ENCODE measurements around the gene ALK. TPM values are rescaled to one million over a fixed set of nuclear protein-coding genes. Genes with fewer than 3 reads are reported as not detected.

The ALK gene
- total RNA-seq, 1 donor from 2014 or later, result 0.27 TPM

- no peak for DNase-seq (ENCODE audit: low read depth)
Observed at GRCh38 chr2:29544917-29545316, 376.5 kb downstream of the ALK start.

- no peak for DNase-seq (ENCODE audit: low read depth)
Observed at GRCh38 chr2:29544031-29544430, 377.4 kb downstream of the ALK start.

- DNase-seq (ENCODE audit: low read depth), result no peak
Observed at GRCh38 chr2:29535188-29535587, 386.2 kb downstream of the ALK start.

- DNase-seq (ENCODE audit: low read depth), result peak; percentile 50
Observed at GRCh38 chr2:29532436-29532835, 388.9 kb downstream of the ALK start.

GRCh38 chr2:29531626-29532025 is 389.8 kb downstream of the ALK start:
- DNase-seq (ENCODE audit: low read depth), result no peak

GRCh38 chr2:29530281-29530680 is 391.1 kb downstream of the ALK start:
- peak; percentile 83 for DNase-seq (ENCODE audit: low read depth)

- DNase-seq (ENCODE audit: low read depth), result peak; percentile 98
Observed at GRCh38 chr2:29528891-29529520, 392.4 kb downstream of the ALK start.

- peak; percentile 48 for DNase-seq (ENCODE audit: low read depth)
Observed at GRCh38 chr2:29528371-29528770, 393.0 kb downstream of the ALK start.

- no peak for DNase-seq (ENCODE audit: low read depth)
Observed at GRCh38 chr2:29527947-29528346, 393.4 kb downstream of the ALK start.

GRCh38 chr2:29526587-29527586 is 394.5 kb downstream of the ALK start:
- peak; percentile 72 for DNase-seq (ENCODE audit: low read depth)

GRCh38 chr2:29525921-29526320 is 395.5 kb downstream of the ALK start:
- peak; percentile 41 for DNase-seq (ENCODE audit: low read depth)

GRCh38 chr2:29524652-29525051 is 396.7 kb downstream of the ALK start:
- DNase-seq (ENCODE audit: low read depth), result no peak

GRCh38 chr2:29522951-29523669 is 398.3 kb downstream of the ALK start:
- DNase-seq (ENCODE audit: low read depth), result no peak

- DNase-seq (ENCODE audit: low read depth), result no peak
Observed at GRCh38 chr2:29520001-29520400, 401.4 kb downstream of the ALK start.

GRCh38 chr2:29519338-29519925 is 402.0 kb downstream of the ALK start:
- DNase-seq (ENCODE audit: low read depth), result peak; percentile 58

GRCh38 chr2:29518646-29519337 is 402.6 kb downstream of the ALK start:
- no peak for DNase-seq (ENCODE audit: low read depth)

GRCh38 chr2:29518010-29518409 is 403.4 kb downstream of the ALK start:
- no peak for DNase-seq (ENCODE audit: low read depth)

GRCh38 chr2:29517413-29517812 is 404.0 kb downstream of the ALK start:
- no peak for DNase-seq (ENCODE audit: low read depth)

- DNase-seq (ENCODE audit: low read depth), result no peak
Observed at GRCh38 chr2:29516767-29517166, 404.6 kb downstream of the ALK start.

- peak; percentile 38 for DNase-seq (ENCODE audit: low read depth)
Observed at GRCh38 chr2:29509878-29510277, 411.5 kb downstream of the ALK start.

- no peak for DNase-seq (ENCODE audit: low read depth)
Observed at GRCh38 chr2:29509397-29509796, 412.0 kb downstream of the ALK start.

Data from myocyte (in vitro differentiated cells).